H1 (cell line): ENCODE data around the gene RNF5. TPM values are rescaled to one million over a fixed set of nuclear protein-coding genes. Genes with fewer than 3 reads are reported as not detected.
"Not testable (repeated sequence)": the region's sequence is repeated elsewhere in the genome, so short reads cannot be mapped to it uniquely, and the experiment has no call there.

Source experiments
- CTCF ChIA-PET: fragments of 300-600 bp; sonication (Branson Sonifier 250); formaldehyde crosslinking; loops from one replicate; lab custom pipeline; 2021; ENCODE audit not compliant: partially characterized antibody; lab: Charles Lee
- POLR2A ChIA-PET: fragments of 300-600 bp; sonication (Branson Sonifier 250); formaldehyde crosslinking; loops from one replicate; lab custom pipeline; 2021; ENCODE audit warnings: inconsistent platforms; ENCODE audit not compliant: partially characterized antibody; lab: Charles Lee
- DNase-seq, 2 experiments: peaks; one replicate each; pipeline versions ENCODE4 v3.0.0 to v3.0.0-alpha.2; 2010 to 2022; ENCODE audit warnings: low spot score in 2 of 2, low read depth in 1 of 2, mixed read lengths in 1 of 2
- FAIRE-seq: peaks from 2 replicates; lab custom pipeline; 2011; peaks lifted over from hg19 to GRCh38; lab: Jason Lieb, UNC
- H2AFZ ChIP-seq: 2 replicates; pipeline ENCODE4 v1.8.1; 2012; ENCODE audit warnings: low read length, inconsistent platforms
- H2AK5ac ChIP-seq: 2 replicates; pipeline ENCODE4 v1.6.1; 2013; ENCODE audit warnings: low read depth, low read length
- H2BK120ac ChIP-seq: replicated peaks from 2 replicates; pipeline ENCODE3; 2013; ENCODE audit warnings: low read depth, low read length, inconsistent platforms
- H2BK12ac ChIP-seq: 2 replicates; pipeline ENCODE4 v1.6.1; 2013; ENCODE audit warnings: low read depth, low read length
- H2BK15ac ChIP-seq: 2 replicates; pipeline ENCODE4 v1.6.1; 2013; ENCODE audit warnings: low read length
- H2BK20ac ChIP-seq: 2 replicates; pipeline ENCODE4 v1.6.1; 2013; ENCODE audit warnings: low read length
- H2BK5ac ChIP-seq: 2 replicates; pipeline ENCODE4 v1.6.1; 2013; ENCODE audit warnings: low read depth, low read length
- H3K14ac ChIP-seq: 2 replicates; pipeline ENCODE4 v1.6.1; 2013; ENCODE audit warnings: inconsistent platforms; ENCODE audit not compliant: insufficient read length
- H3K18ac ChIP-seq: 2 replicates; pipeline ENCODE4 v1.6.1; 2013; ENCODE audit warnings: low read length; ENCODE audit errors: extremely low read depth
- H3K23ac ChIP-seq: 2 replicates; pipeline ENCODE4 v1.6.1; 2013; ENCODE audit warnings: inconsistent platforms; ENCODE audit not compliant: insufficient read length
- H3K23me2 ChIP-seq: 2 replicates; pipeline ENCODE4 v1.6.1; 2013; ENCODE audit warnings: low read depth, low read length
- H3K27ac ChIP-seq: 2 replicates; pipeline ENCODE4 v1.6.1; 2011; ENCODE audit warnings: low read depth, low read length, inconsistent platforms
- H3K27me3 ChIP-seq, 4 experiments: replicated peaks in 1 of 4; 1 replicate in 1 of 4; 2 replicates in 3 of 4; pipeline versions ENCODE4 v1.6.1 to v1.8.1; 2011 to 2013; ENCODE audit warnings: low read length in 3 of 4, mild to moderate bottlenecking in 3 of 4, inconsistent platforms in 2 of 4, mixed read lengths in 2 of 4, moderate library complexity in 1 of 4; ENCODE audit not compliant: control insufficient read depth in 3 of 4, insufficient read depth in 3 of 4; ENCODE audit errors: extremely low read depth in 1 of 4
- H3K36me3 ChIP-seq, 4 experiments: 2 replicates each; pipeline versions ENCODE4 v1.6.1 to v1.8.1; 2011 to 2013; ENCODE audit warnings: mild to moderate bottlenecking in 4 of 4, low read length in 3 of 4, moderate library complexity in 2 of 4, control low read depth in 1 of 4, inconsistent platforms in 1 of 4; ENCODE audit not compliant: insufficient read depth in 4 of 4, control insufficient read depth in 2 of 4
- H3K4ac ChIP-seq: replicated peaks from 2 replicates; pipeline ENCODE3; 2013; ENCODE audit warnings: low read length, low read depth, mixed read lengths, inconsistent platforms; ENCODE audit not compliant: insufficient read length
- H3K4me1 ChIP-seq, 4 experiments: replicated peaks in 1 of 4; 1 replicate in 1 of 4; 2 replicates in 3 of 4; pipeline versions ENCODE4 v1.6.1 to v1.8.1; 2011 to 2013; ENCODE audit warnings: low read length in 3 of 4, inconsistent platforms in 2 of 4, mixed read lengths in 1 of 4; ENCODE audit not compliant: insufficient read depth in 4 of 4, control insufficient read depth in 3 of 4
- H3K4me2 ChIP-seq, 2 experiments: 2 replicates each; pipeline versions ENCODE4 v1.6.1 to v1.8.1; 2011 to 2013; ENCODE audit warnings: low read depth in 2 of 2, low read length in 2 of 2, control low read depth in 1 of 2, inconsistent platforms in 1 of 2, mild to moderate bottlenecking in 1 of 2; ENCODE audit not compliant: insufficient read depth in 1 of 2
- H3K4me3 ChIP-seq, 4 experiments: fragments of 200-600, 300-600 bp in 1 of 4; sonication (generic), shearing (Covaris generic), sonication (Bioruptor Twin) in 1 of 4; 2 replicates each; pipeline versions ENCODE4 v1.5.1 to v1.8.1; 2011 to 2016; ENCODE audit warnings: low read length in 4 of 4, low read depth in 3 of 4, control low read depth in 2 of 4, inconsistent platforms in 2 of 4, mild to moderate bottlenecking in 2 of 4, mixed read lengths in 1 of 4, moderate library complexity in 1 of 4; ENCODE audit not compliant: insufficient read depth in 2 of 4; ENCODE audit errors: extremely low read depth in 1 of 4
- H3K56ac ChIP-seq: replicated peaks from 2 replicates; pipeline ENCODE3; 2013; ENCODE audit warnings: low read depth, mild to moderate bottlenecking, mixed read lengths, low read length, inconsistent platforms; ENCODE audit not compliant: insufficient read length
- H3K79me1 ChIP-seq: 2 replicates; pipeline ENCODE4 v1.6.1; 2013; ENCODE audit warnings: low read depth, low read length, control low read depth
- H3K79me2 ChIP-seq, 2 experiments: 2 replicates each; pipeline versions ENCODE4 v1.6.1 to v1.8.1; 2012 to 2013; ENCODE audit warnings: low read length in 2 of 2, mild to moderate bottlenecking in 2 of 2, inconsistent platforms in 1 of 2; ENCODE audit not compliant: insufficient read depth in 2 of 2, control insufficient read depth in 1 of 2
- H3K9ac ChIP-seq, 4 experiments: replicated peaks in 1 of 4; 1 replicate in 1 of 4; 2 replicates in 3 of 4; pipeline versions ENCODE4 v1.6.1 to v1.8.1; 2011 to 2013; ENCODE audit warnings: low read depth in 3 of 4, low read length in 3 of 4, control low read depth in 2 of 4, mild to moderate bottlenecking in 2 of 4, moderate library complexity in 2 of 4, inconsistent platforms in 1 of 4; ENCODE audit errors: extremely low read depth in 1 of 4
- H3K9me3 ChIP-seq, 2 experiments: 2 replicates each; pipeline versions ENCODE4 v1.6.1 to v1.8.1; 2012 to 2013; ENCODE audit warnings: mild to moderate bottlenecking in 2 of 2, moderate library complexity in 2 of 2, control low read depth in 1 of 2, inconsistent platforms in 1 of 2, low read depth in 1 of 2, low read length in 1 of 2, mixed read lengths in 1 of 2; ENCODE audit not compliant: insufficient read depth in 2 of 2
- H4K20me1 ChIP-seq, 2 experiments: replicated peaks in 1 of 2; 2 replicates each; pipeline versions ENCODE3 to v1.8.1; 2011 to 2013; ENCODE audit warnings: inconsistent platforms in 2 of 2, low read length in 2 of 2, mild to moderate bottlenecking in 1 of 2; ENCODE audit not compliant: insufficient read depth in 2 of 2, control insufficient read depth in 1 of 2
- H4K5ac ChIP-seq: 2 replicates; pipeline ENCODE4 v1.6.1; 2013; ENCODE audit warnings: low read length, low read depth, mixed read lengths, inconsistent platforms; ENCODE audit not compliant: insufficient read length
- H4K8ac ChIP-seq: 2 replicates; pipeline ENCODE4 v1.8.0; 2013; ENCODE audit warnings: mild to moderate bottlenecking, moderate library complexity, low read length, inconsistent platforms; ENCODE audit not compliant: insufficient read depth; ENCODE audit errors: extremely low read depth
- H4K91ac ChIP-seq: replicated peaks from 2 replicates; pipeline ENCODE3; 2013; ENCODE audit warnings: low read length, mixed read lengths, inconsistent platforms; ENCODE audit not compliant: insufficient read length
- WGBS, 2 experiments: shearing (Covaris generic) in 1 of 2; methylation state at CpG; one replicate each; pipeline versions ENCODE4 v1.1.6 to v1.1.7; 2013 to 2015; ENCODE audit warnings: low lambda C conversion rate in 2 of 2, mixed read lengths in 2 of 2, inconsistent platforms in 1 of 2, low coverage in 1 of 2, missing lambda C conversion rate in 1 of 2; ENCODE audit not compliant: insufficient replicate concordance in 2 of 2, insufficient coverage in 1 of 2, insufficient read length in 1 of 2; ENCODE audit errors: extremely low coverage in 1 of 2, missing lambda C conversion rate in 1 of 2; 5-methylcytosine and 5-hydroxymethylcytosine counted together
- polyA plus RNA-seq, 7 experiments: library from polyadenylated mRNA; depleted of rRNA in 3 of 7; stranded (reverse) in 5 of 7; unstranded in 2 of 7; fragments of >200 nt in 5 of 7; fragments of 200-250 nt in 2 of 7; gene quantifications; 1 replicate in 5 of 7; 2 replicates in 1 of 7; 4 replicates in 1 of 7; pipeline versions ENCODE4 v1.2.1 to v1.2.3, GENCODE V29; 2011 to 2013; ENCODE audit warnings: missing spikeins in 2 of 7, mixed read lengths in 2 of 7
- total RNA-seq: library from RNA; stranded (reverse); fragmentation: NEBNext Ultra II Directional; extraction: Animal tissue kit (Norgen Biotek cat#: 25700); gene quantifications from 2 replicates; pipeline ENCODE4 v1.2.1, GENCODE V29; 2021

The RNF5 gene
- total and polyA plus RNA-seq, 2 of the 8 experiments (the other 6 are each of a cell fraction or from before 2014, with no cell fraction given), result 90.0 to 158 TPM

GRCh38 chr6:32186151-32186840, 8.1 kb downstream of the RNF5 start:
- not testable (repeated sequence) for H3K27ac ChIP-seq, H2BK20ac ChIP-seq, FAIRE-seq, H2AK5ac ChIP-seq, H2BK120ac ChIP-seq, H2AFZ ChIP-seq, H2BK15ac ChIP-seq, H3K4me3 ChIP-seq, H3K23me2 ChIP-seq, H3K4ac ChIP-seq, H4K8ac ChIP-seq, H2BK5ac ChIP-seq, H4K5ac ChIP-seq, H4K20me1 ChIP-seq, H3K27me3 ChIP-seq, H3K9ac ChIP-seq, H3K79me1 ChIP-seq, H3K18ac ChIP-seq, H3K9me3 ChIP-seq, DNase-seq, H3K14ac ChIP-seq, H3K56ac ChIP-seq, H3K23ac ChIP-seq, H4K91ac ChIP-seq, H2BK12ac ChIP-seq, H3K4me2 ChIP-seq
- H3K36me3 ChIP-seq, result peaks cover 5 to 28% (median 26%) of the 10 kb centered on the region in 4 experiments
- WGBS, 2 experiments, result 81% methylated on average over 9 of the region's 10 CpGs; no CpG with 5 or more reads in 1 of the 2 experiments
- peaks cover 0 to 14% (median 7%) of the 10 kb centered on the region in 4 experiments; a peak in 6 of 7 replicates for H3K4me1 ChIP-seq
- peaks cover 0 to 13% of the 10 kb centered on the region in 2 experiments; a peak in 2 of 4 replicates for H3K79me2 ChIP-seq
- POLR2A ChIA-PET, result interaction anchor here (0.7 to 13.3 kb wide), 5 partner anchors 7 to 35 kb away, joined by 3 to 194 read pairs (median 4); partner anchors contain the start of genes AGPAT1, PRRT1 and RNF5
- CTCF ChIA-PET, result interaction anchor here (3.2 kb wide), 1 partner anchor 68 kb away, joined by 13 read pairs; no protein-coding TSS in a partner anchor
